Keratinocyte (primary cell): ENCODE data around the gene GLI2.

Experiments
- EZH2 ChIP-seq: IDR thresholded peaks from one replicate; pipeline ENCODE4 v1.6.1; 2012; ENCODE audit warnings: inconsistent platforms, mild to moderate bottlenecking, low read length, moderate library complexity
- TF ChIP-seq, protein P1 (sequence below), 3 experiments: IDR thresholded peaks in 1 of 3; conservative IDR thresholded peaks in 1 of 3; optimal IDR thresholded peaks in 1 of 3; 2 replicates in 2 of 3; 3 replicates in 1 of 3; pipeline versions ENCODE3 to v1.5.1; 2011; ENCODE audit warnings: low read length in 3 of 3, mild to moderate bottlenecking in 3 of 3, moderate library complexity in 2 of 3, control low read depth in 1 of 3, inconsistent platforms in 1 of 3; ENCODE audit not compliant: insufficient read depth in 2 of 3; ENCODE audit errors: extremely low read depth in 1 of 3

DNA sequence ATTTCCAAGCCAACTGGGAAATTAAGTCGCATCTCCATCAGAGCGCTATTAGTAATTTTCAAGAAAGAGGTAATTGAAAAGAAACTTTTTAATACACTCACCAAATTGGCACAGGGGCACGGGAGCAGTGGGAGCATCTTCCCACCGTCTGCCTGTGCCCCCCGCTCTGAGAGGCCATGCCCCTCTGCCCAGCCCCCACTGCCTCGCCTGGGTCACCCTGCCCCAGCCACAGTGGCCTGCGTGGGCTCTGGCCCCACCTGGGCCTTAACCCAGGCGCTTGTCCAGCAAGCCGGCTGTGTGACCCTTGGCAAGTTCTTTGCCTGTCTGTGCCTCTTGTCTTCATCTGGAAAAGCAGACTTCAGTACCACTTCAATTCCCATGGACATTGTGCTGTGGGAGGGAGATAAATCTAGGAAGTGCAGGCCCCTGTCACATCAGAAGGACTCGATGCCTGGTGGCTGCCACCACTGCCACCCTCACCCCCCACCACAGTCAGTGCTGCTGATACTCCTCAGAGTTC, 31.9 kb downstream of the GLI2 start:
- TF ChIP-seq, protein P1, sequence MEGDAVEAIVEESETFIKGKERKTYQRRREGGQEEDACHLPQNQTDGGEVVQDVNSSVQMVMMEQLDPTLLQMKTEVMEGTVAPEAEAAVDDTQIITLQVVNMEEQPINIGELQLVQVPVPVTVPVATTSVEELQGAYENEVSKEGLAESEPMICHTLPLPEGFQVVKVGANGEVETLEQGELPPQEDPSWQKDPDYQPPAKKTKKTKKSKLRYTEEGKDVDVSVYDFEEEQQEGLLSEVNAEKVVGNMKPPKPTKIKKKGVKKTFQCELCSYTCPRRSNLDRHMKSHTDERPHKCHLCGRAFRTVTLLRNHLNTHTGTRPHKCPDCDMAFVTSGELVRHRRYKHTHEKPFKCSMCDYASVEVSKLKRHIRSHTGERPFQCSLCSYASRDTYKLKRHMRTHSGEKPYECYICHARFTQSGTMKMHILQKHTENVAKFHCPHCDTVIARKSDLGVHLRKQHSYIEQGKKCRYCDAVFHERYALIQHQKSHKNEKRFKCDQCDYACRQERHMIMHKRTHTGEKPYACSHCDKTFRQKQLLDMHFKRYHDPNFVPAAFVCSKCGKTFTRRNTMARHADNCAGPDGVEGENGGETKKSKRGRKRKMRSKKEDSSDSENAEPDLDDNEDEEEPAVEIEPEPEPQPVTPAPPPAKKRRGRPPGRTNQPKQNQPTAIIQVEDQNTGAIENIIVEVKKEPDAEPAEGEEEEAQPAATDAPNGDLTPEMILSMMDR (optimal IDR thresholded peaks at IDR 0.05 in 1 of 3, IDR thresholded peaks at IDR 0.05 in 1 of 3, conservative IDR thresholded peaks at IDR 0.05 in 1 of 3; ENCODE audit: extremely low read depth in 1 of 3, insufficient read depth in 2 of 3, low read length in 3 of 3), result no peak
- TF ChIP-seq EZH2, result no peak
